Measurements from ENCODE around the gene NAPSA. TPM values are rescaled to one million over a fixed set of nuclear protein-coding genes. Genes with fewer than 3 reads are reported as not detected.

The NAPSA gene
- total and polyA plus RNA-seq, 9 of the 15 experiments (the other 6 are each of a cell fraction or from before 2014, with no cell fraction given): 0.25 to 1.9 (median 0.69) TPM

DNA sequence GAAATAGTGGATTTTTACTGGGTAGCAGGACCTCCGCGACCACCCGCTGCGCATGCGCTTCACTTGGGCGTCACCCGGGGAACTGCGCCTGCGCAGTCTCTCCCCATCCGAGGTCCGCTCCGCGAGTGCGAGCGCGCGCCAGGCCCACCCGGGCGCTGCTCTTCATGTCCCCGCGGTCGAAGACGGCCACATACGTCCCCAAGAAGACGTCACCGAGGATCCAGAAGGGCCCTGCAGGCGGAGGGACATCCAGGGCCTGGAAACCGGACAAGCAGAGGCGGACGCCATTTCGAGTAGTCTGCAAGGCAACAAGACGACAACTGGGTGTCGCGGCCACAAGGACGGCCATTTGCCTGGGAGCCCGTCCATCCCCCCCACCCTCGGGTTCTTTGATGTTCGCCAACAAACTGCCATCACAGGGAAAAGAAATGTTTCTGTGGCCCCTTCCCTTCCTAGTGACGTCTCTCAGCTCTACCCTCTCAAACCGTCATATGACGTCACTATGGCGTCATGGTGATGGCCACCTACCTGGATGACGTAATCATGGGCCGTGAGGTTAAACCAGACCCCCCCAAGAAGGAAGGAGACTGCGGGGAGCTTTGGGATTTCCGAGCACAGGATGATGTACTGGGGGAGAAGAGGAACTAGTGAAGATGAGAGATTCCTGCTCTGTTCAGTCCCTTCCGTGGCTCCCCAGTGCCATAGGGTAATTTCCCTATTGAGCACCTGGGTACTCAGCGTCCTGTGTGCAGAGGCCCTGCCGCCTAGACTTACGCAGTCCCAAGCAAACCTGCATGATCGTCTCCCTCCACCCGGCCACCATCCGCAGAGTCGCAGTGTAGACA, 6.7 kb downstream of the NAPSA start:
- peak overlapping the region; percentile 72 to 94 for H3K9ac ChIP-seq (ENCODE audit: insufficient read depth in 1 of 2, low read depth in 2 of 2, low read length in 2 of 2)
- intact Hi-C loops (cut with micrococcal nuclease): no loop called here
- TF ChIP-seq CREB1 (IDR thresholded peaks at IDR 0.05): peak; percentile 100
- peak; percentile 100 for TF ChIP-seq CREB1 (CRISPR knock-in tag; IDR thresholded peaks at IDR 0.05)
- TF ChIP-seq, protein P1, sequence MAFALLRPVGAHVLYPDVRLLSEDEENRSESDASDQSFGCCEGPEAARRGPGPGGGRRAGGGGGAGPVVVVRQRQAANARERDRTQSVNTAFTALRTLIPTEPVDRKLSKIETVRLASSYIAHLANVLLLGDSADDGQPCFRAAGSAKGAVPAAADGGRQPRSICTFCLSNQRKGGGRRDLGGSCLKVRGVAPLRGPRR (CRISPR knock-in tag; IDR thresholded peaks at IDR 0.05): no peak
- TF ChIP-seq FOXP1 (CRISPR knock-in tag; IDR thresholded peaks at IDR 0.05): peak; percentile 72; the same call in 1 of the 2 replicates
- TF ChIP-seq TCF3 (CRISPR knock-in tag; IDR thresholded peaks at IDR 0.05): no peak
- peak; percentile 11; the same call in 1 of the 2 replicates for TF ChIP-seq SMARCE1 (IDR thresholded peaks at IDR 0.05)
- peak; percentile 90; the same call in 1 of the 2 replicates for TF ChIP-seq OTX1 (CRISPR knock-in tag; IDR thresholded peaks at IDR 0.05)
- peak; percentile 74 for TF ChIP-seq ATF4 (CRISPR knock-in tag; IDR thresholded peaks at IDR 0.05)
- TF ChIP-seq ATF2 (CRISPR knock-in tag; IDR thresholded peaks at IDR 0.05): peak; percentile 95; the same call in 1 of the 2 replicates
- TF ChIP-seq MEF2D (tag; conservative IDR thresholded peaks at IDR 0.05; ENCODE audit: low read depth): 0 out of 2 replicates have a peak, but pooled peaks have one; percentile 54
- no peak for TF ChIP-seq NFE2L1 (tag; IDR thresholded peaks at IDR 0.05; ENCODE audit: borderline replicate concordance, low read depth)
- no peak for TF ChIP-seq ESRRB (CRISPR knock-in tag; IDR thresholded peaks at IDR 0.05; ENCODE audit: borderline replicate concordance)
- no peak for TF ChIP-seq ZKSCAN1 (IDR thresholded peaks at IDR 0.05; ENCODE audit: low read depth, low read length)
- no peak for TF ChIP-seq STAG1 (CRISPR knock-in tag; IDR thresholded peaks at IDR 0.05; ENCODE audit: borderline replicate concordance)
- TF ChIP-seq, protein P2, sequence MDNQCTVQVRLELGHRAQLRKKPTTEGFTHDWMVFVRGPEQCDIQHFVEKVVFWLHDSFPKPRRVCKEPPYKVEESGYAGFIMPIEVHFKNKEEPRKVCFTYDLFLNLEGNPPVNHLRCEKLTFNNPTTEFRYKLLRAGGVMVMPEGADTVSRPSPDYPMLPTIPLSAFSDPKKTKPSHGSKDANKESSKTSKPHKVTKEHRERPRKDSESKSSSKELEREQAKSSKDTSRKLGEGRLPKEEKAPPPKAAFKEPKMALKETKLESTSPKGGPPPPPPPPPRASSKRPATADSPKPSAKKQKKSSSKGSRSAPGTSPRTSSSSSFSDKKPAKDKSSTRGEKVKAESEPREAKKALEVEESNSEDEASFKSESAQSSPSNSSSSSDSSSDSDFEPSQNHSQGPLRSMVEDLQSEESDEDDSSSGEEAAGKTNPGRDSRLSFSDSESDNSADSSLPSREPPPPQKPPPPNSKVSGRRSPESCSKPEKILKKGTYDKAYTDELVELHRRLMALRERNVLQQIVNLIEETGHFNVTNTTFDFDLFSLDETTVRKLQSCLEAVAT (IDR thresholded peaks at IDR 0.05): 0 out of 4 replicates have a peak, but pooled peaks of 1 of the 2 experiments have one; percentile 18
- peak; percentile 99 for TF ChIP-seq NCOA1 (IDR thresholded peaks at IDR 0.05; ENCODE audit: low read depth)

More for the DNA sequence above, 6.7 kb downstream of the NAPSA start:
- DNase-seq (ENCODE audit: extremely low read depth in 1 of 4, low spot score in 3 of 4): peak; percentile 92 to 97 (median 96)
- Histone ChIP-seq H4K20me1 (replicated peaks; ENCODE audit: control insufficient read depth, insufficient read depth, low read length) (no peaks in the 10 kb centered on the region), H3K27ac (ENCODE audit: extremely low read depth, low read depth, low read length) (peak overlapping the region; percentile 95), H3K4me1 (replicated peaks in 1 of 2; ENCODE audit: control insufficient read depth in 2 of 2, insufficient read depth in 2 of 2, low read length in 2 of 2) (peaks cover 46 to 48% of the 10 kb centered on the region in 2 experiments), H3K4me2 (ENCODE audit: insufficient read depth, low read length) (peak overlapping the region; percentile 94), H2AFZ (ENCODE audit: low read depth, low read length) (peak overlapping the region; percentile 94), H3K27me3 (ENCODE audit: control insufficient read depth in 2 of 2, insufficient read depth in 2 of 2, low read length in 2 of 2) (no peaks in the 10 kb centered on the region), H3K9me3 (replicated peaks; ENCODE audit: control insufficient read depth, insufficient read depth, low read depth, low read length) (no peaks in the 10 kb centered on the region), H3K36me3 (ENCODE audit: control insufficient read depth, insufficient read depth, low read length) (no peaks in the 10 kb centered on the region; the same call in 2 of the 3 replicates), H3K9me1 (ENCODE audit: control insufficient read depth, insufficient read depth, low read length) (peaks cover 5% of the 10 kb centered on the region), H3K4me3 (peak overlapping the region; percentile 43), H3K79me2 (ENCODE audit: control insufficient read depth, insufficient read depth, low read length) (peaks cover 28% of the 10 kb centered on the region)
- FAIRE-seq: peak; percentile 79
- POLR2A ChIA-PET: interaction anchor here (1.1 to 2.3 kb wide), 5 partner anchors 10 to 153 kb away, joined by 3 to 11 read pairs (median 5); partner anchors contain the start of genes JOSD2 and NR1H2
- in situ Hi-C loops (cut with MboI): loop anchor here (10.0 kb wide), 1 partner anchor 426 kb away; no protein-coding TSS in a partner anchor
- WGBS (ENCODE audit: insufficient coverage, low coverage, missing lambda C conversion rate): 16% methylated on average over 52 of the region's 54 CpGs
- BruUV-seq (replicated peaks): TSS peak; percentile 75
- CTCF ChIA-PET (ENCODE audit: low intra/inter-chr PET ratio): interaction anchor here (2.0 to 2.5 kb wide), 2 partner anchors 55 to 101 kb away, joined by 5 to 14 read pairs; no protein-coding TSS in a partner anchor
- ATAC-seq: peak; percentile 59

Data from K562 (cell line).